Measurements from ENCODE around the gene MFN2. TPM values are rescaled to one million over a fixed set of nuclear protein-coding genes. Genes with fewer than 3 reads are reported as not detected.

The MFN2 gene
- polyA plus RNA-seq (2012; rRNA removed) = 43.2 and 46.1 TPM in 2 replicates
- 31.0 and 37.2 TPM in 2 replicates for polyA plus RNA-seq (2012; cell fraction: cytosol; rRNA removed)
- 56.3 and 62.9 TPM in 2 replicates for polyA plus RNA-seq (2012; cell fraction: nucleus; rRNA removed)

- Histone ChIP-seq H3K27ac (ENCODE audit: low read depth in 2 of 2, low read length in 1 of 2) (peak within 1 kb of the TSS; percentile 78 to 85), H4K20me1 (ENCODE audit: insufficient read depth) (0 out of 2 replicates have a peak, but pooled peaks cover 6% of the 10 kb centered on the region), H3F3A (replicated peaks; ENCODE audit: insufficient read depth) (peaks cover 26% of the 10 kb centered on the region), H3K4me1 (ENCODE audit: control insufficient read depth in 1 of 2, insufficient read depth in 2 of 2, low read depth in 1 of 2, low read length in 1 of 2) (peaks cover 27 to 34% of the 10 kb centered on the region in 2 experiments; a peak in 2 of 4 replicates), H3K36me3 (replicated peaks in 1 of 2; ENCODE audit: control insufficient read depth in 1 of 2, insufficient read depth in 2 of 2, low read length in 1 of 2) (peaks cover 20 to 29% of the 10 kb centered on the region in 2 experiments), H3K27me3 (ENCODE audit: insufficient read depth) (no peaks in the 10 kb centered on the region), H3K9me3 (no peaks in the 10 kb centered on the region), H3K4me3 (ENCODE audit: low read depth in 2 of 2, low read length in 1 of 2) (peak within 1 kb of the TSS; percentile 80 to 96), H3K4me2 (peak within 1 kb of the TSS; percentile 99), H3K79me2 (ENCODE audit: insufficient read depth) (peaks cover 48% of the 10 kb centered on the region), H2AFZ (ENCODE audit: low read depth) (peak within 1 kb of the TSS; percentile 84; the same call in 1 of the 2 replicates), H3K9me2 (no peaks in the 10 kb centered on the region), H3K9ac (peak within 1 kb of the TSS; percentile 95)
- DNase-seq = peak; percentile 99
- CTCF ChIA-PET = interaction anchor here (0.7 to 2.4 kb wide), 7 partner anchors 13 to 142 kb away, joined by 3 to 9 read pairs (median 3); no protein-coding TSS in a partner anchor
- WGBS (ENCODE audit: low lambda C conversion rate) = 2% methylated on average over 9 of the region's 74 CpGs
- POLR2A ChIA-PET = interaction anchor here (0.6 to 3.5 kb wide), 5 partner anchors 30 to 71 kb away, joined by 3 to 37 read pairs (median 4); partner anchors contain the start of gene MIIP
- TF ChIP-seq, protein P1, sequence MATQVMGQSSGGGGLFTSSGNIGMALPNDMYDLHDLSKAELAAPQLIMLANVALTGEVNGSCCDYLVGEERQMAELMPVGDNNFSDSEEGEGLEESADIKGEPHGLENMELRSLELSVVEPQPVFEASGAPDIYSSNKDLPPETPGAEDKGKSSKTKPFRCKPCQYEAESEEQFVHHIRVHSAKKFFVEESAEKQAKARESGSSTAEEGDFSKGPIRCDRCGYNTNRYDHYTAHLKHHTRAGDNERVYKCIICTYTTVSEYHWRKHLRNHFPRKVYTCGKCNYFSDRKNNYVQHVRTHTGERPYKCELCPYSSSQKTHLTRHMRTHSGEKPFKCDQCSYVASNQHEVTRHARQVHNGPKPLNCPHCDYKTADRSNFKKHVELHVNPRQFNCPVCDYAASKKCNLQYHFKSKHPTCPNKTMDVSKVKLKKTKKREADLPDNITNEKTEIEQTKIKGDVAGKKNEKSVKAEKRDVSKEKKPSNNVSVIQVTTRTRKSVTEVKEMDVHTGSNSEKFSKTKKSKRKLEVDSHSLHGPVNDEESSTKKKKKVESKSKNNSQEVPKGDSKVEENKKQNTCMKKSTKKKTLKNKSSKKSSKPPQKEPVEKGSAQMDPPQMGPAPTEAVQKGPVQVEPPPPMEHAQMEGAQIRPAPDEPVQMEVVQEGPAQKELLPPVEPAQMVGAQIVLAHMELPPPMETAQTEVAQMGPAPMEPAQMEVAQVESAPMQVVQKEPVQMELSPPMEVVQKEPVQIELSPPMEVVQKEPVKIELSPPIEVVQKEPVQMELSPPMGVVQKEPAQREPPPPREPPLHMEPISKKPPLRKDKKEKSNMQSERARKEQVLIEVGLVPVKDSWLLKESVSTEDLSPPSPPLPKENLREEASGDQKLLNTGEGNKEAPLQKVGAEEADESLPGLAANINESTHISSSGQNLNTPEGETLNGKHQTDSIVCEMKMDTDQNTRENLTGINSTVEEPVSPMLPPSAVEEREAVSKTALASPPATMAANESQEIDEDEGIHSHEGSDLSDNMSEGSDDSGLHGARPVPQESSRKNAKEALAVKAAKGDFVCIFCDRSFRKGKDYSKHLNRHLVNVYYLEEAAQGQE (IDR thresholded peaks at IDR 0.05; ENCODE audit: low read depth, low read length) = peak; percentile 40; the same call in 1 of the 2 replicates
- peak; percentile 42; the same call in 1 of the 2 replicates for TF ChIP-seq JUND (IDR thresholded peaks at IDR 0.05)
- TF ChIP-seq ZBTB33 (IDR thresholded peaks at IDR 0.05; ENCODE audit: borderline replicate concordance, low read depth) = peak; percentile 45; the same call in 1 of the 2 replicates
- TF ChIP-seq, protein P2, sequence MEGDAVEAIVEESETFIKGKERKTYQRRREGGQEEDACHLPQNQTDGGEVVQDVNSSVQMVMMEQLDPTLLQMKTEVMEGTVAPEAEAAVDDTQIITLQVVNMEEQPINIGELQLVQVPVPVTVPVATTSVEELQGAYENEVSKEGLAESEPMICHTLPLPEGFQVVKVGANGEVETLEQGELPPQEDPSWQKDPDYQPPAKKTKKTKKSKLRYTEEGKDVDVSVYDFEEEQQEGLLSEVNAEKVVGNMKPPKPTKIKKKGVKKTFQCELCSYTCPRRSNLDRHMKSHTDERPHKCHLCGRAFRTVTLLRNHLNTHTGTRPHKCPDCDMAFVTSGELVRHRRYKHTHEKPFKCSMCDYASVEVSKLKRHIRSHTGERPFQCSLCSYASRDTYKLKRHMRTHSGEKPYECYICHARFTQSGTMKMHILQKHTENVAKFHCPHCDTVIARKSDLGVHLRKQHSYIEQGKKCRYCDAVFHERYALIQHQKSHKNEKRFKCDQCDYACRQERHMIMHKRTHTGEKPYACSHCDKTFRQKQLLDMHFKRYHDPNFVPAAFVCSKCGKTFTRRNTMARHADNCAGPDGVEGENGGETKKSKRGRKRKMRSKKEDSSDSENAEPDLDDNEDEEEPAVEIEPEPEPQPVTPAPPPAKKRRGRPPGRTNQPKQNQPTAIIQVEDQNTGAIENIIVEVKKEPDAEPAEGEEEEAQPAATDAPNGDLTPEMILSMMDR (IDR thresholded peaks at IDR 0.05) = no peak
- TF ChIP-seq, protein P3, sequence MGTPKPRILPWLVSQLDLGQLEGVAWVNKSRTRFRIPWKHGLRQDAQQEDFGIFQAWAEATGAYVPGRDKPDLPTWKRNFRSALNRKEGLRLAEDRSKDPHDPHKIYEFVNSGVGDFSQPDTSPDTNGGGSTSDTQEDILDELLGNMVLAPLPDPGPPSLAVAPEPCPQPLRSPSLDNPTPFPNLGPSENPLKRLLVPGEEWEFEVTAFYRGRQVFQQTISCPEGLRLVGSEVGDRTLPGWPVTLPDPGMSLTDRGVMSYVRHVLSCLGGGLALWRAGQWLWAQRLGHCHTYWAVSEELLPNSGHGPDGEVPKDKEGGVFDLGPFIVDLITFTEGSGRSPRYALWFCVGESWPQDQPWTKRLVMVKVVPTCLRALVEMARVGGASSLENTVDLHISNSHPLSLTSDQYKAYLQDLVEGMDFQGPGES (IDR thresholded peaks at IDR 0.05; ENCODE audit: low read depth, low read length) = no peak
- peak; percentile 62 for TF ChIP-seq CHD2 (IDR thresholded peaks at IDR 0.05; ENCODE audit: low read length, partially characterized antibody)
- no peak for TF ChIP-seq MEF2A (IDR thresholded peaks at IDR 0.05; ENCODE audit: borderline replicate concordance, low read depth)
- peak; percentile 71; the same call in 1 of the 2 replicates for TF ChIP-seq SIN3A (IDR thresholded peaks at IDR 0.05; ENCODE audit: borderline replicate concordance, low read depth, low read length)
- TF ChIP-seq RFX5 (IDR thresholded peaks at IDR 0.05; ENCODE audit: low read length) = no peak
- TF ChIP-seq, protein P4, sequence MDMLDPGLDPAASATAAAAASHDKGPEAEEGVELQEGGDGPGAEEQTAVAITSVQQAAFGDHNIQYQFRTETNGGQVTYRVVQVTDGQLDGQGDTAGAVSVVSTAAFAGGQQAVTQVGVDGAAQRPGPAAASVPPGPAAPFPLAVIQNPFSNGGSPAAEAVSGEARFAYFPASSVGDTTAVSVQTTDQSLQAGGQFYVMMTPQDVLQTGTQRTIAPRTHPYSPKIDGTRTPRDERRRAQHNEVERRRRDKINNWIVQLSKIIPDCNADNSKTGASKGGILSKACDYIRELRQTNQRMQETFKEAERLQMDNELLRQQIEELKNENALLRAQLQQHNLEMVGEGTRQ (IDR thresholded peaks at IDR 0.05; ENCODE audit: borderline replicate concordance, low read depth, low read length) = no peak
- TF ChIP-seq MXI1 (IDR thresholded peaks at IDR 0.05; ENCODE audit: low read depth, low read length) = peak; percentile 88
- TF ChIP-seq EZH2phosphoT487 (IDR thresholded peaks at IDR 0.05; ENCODE audit: borderline replicate concordance, low read depth) = no peak
- peak; percentile 57; the same call in 1 of the 2 replicates for TF ChIP-seq GABPA (IDR thresholded peaks at IDR 0.05; ENCODE audit: low read depth)
- no peak for TF ChIP-seq TEAD4 (IDR thresholded peaks at IDR 0.05; ENCODE audit: borderline replicate concordance, insufficient read depth)
- TF ChIP-seq POLR2AphosphoS5 (IDR thresholded peaks at IDR 0.05; ENCODE audit: low read depth, low read length) = peak; percentile 26
- TF ChIP-seq TCF12 (IDR thresholded peaks at IDR 0.05) = no peak; the same call in 1 of the 2 replicates
- no peak for TF ChIP-seq SMC3 (IDR thresholded peaks at IDR 0.05; ENCODE audit: low read depth, low read length)
- no peak for TF ChIP-seq RCOR1 (IDR thresholded peaks at IDR 0.05; ENCODE audit: low read length)
- peak; percentile 70 for TF ChIP-seq ELF1 (IDR thresholded peaks at IDR 0.05)
- TF ChIP-seq, protein P5, sequence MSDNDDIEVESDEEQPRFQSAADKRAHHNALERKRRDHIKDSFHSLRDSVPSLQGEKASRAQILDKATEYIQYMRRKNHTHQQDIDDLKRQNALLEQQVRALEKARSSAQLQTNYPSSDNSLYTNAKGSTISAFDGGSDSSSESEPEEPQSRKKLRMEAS (IDR thresholded peaks at IDR 0.05; ENCODE audit: low read depth) = peak; percentile 50; the same call in 1 of the 2 replicates
- TF ChIP-seq FOSL2 (IDR thresholded peaks at IDR 0.05; ENCODE audit: borderline replicate concordance, low read depth) = peak; percentile 64; the same call in 1 of the 2 replicates
Measured at GRCh38 chr1:11979851-11980675, at the start of gene MFN2. MFN2 (plus strand) TSS chr1:11980444; CDS start chr1:11989169, 8,725 bp downstream.

Data from SK-N-SH (cell line).